ENCODE data around the gene FHOD1.
A peak's percentile ranks its signal among the peaks of the same experiment; 100 is the strongest.

FHOD1 gene

GRCh38 chr16:67226295-67226803 lies 20.9 kb downstream of the FHOD1 start:
- TF ChIP-seq SP7 (tag by site-specific recombination; IDR thresholded peaks at IDR 0.05) (no peak), MEIS1 (CRISPR knock-in tag; IDR thresholded peaks at IDR 0.05; ENCODE audit: borderline replicate concordance) (no peak), ZNF654 (tag by site-specific recombination; IDR thresholded peaks at IDR 0.05; ENCODE audit: low read depth) (no peak), ZNF341 (tag by site-specific recombination; IDR thresholded peaks at IDR 0.05; ENCODE audit: low read depth) (no peak), ZNF571 (tag by site-specific recombination; IDR thresholded peaks at IDR 0.05) (no peak), ZNF335 (tag by site-specific recombination; conservative IDR thresholded peaks at IDR 0.05) (no peak), ZBTB48 (tag by site-specific recombination; IDR thresholded peaks at IDR 0.05) (peak; percentile 66; the same call in 1 of the 2 replicates), ZBTB20 (tag by site-specific recombination; IDR thresholded peaks at IDR 0.05) (0 out of 2 replicates have a peak, but pooled peaks have one; percentile 28), EGR2 (tag by site-specific recombination; IDR thresholded peaks at IDR 0.05; ENCODE audit: low read depth) (no peak), INSM2 (tag by site-specific recombination; IDR thresholded peaks at IDR 0.05) (no peak), ZNF530 (tag by site-specific recombination; IDR thresholded peaks at IDR 0.05; ENCODE audit: low read depth) (no peak), ZNF843 (tag by site-specific recombination; IDR thresholded peaks at IDR 0.05) (no peak; the same call in 1 of the 2 replicates), ZNF658 (tag by site-specific recombination; IDR thresholded peaks at IDR 0.05) (no peak), ZNF600 (tag by site-specific recombination; IDR thresholded peaks at IDR 0.05) (0 out of 2 replicates have a peak, but pooled peaks have one; percentile 28), PRDM4 (tag by site-specific recombination; IDR thresholded peaks at IDR 0.05) (peak; percentile 3; the same call in 1 of the 2 replicates), SCRT2 (tag by site-specific recombination; IDR thresholded peaks at IDR 0.05) (no peak), ZNF777 (tag by site-specific recombination; IDR thresholded peaks at IDR 0.05; ENCODE audit: borderline replicate concordance) (no peak)
- TF ChIP-seq, protein P1, sequence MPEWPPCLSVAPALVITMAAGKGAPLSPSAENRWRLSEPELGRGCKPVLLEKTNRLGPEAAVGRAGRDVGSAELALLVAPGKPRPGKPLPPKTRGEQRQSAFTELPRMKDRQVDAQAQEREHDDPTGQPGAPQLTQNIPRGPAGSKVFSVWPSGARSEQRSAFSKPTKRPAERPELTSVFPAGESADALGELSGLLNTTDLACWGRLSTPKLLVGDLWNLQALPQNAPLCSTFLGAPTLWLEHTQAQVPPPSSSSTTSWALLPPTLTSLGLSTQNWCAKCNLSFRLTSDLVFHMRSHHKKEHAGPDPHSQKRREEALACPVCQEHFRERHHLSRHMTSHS (tag by site-specific recombination; IDR thresholded peaks at IDR 0.05) = no peak
- TF ChIP-seq, protein P2, sequence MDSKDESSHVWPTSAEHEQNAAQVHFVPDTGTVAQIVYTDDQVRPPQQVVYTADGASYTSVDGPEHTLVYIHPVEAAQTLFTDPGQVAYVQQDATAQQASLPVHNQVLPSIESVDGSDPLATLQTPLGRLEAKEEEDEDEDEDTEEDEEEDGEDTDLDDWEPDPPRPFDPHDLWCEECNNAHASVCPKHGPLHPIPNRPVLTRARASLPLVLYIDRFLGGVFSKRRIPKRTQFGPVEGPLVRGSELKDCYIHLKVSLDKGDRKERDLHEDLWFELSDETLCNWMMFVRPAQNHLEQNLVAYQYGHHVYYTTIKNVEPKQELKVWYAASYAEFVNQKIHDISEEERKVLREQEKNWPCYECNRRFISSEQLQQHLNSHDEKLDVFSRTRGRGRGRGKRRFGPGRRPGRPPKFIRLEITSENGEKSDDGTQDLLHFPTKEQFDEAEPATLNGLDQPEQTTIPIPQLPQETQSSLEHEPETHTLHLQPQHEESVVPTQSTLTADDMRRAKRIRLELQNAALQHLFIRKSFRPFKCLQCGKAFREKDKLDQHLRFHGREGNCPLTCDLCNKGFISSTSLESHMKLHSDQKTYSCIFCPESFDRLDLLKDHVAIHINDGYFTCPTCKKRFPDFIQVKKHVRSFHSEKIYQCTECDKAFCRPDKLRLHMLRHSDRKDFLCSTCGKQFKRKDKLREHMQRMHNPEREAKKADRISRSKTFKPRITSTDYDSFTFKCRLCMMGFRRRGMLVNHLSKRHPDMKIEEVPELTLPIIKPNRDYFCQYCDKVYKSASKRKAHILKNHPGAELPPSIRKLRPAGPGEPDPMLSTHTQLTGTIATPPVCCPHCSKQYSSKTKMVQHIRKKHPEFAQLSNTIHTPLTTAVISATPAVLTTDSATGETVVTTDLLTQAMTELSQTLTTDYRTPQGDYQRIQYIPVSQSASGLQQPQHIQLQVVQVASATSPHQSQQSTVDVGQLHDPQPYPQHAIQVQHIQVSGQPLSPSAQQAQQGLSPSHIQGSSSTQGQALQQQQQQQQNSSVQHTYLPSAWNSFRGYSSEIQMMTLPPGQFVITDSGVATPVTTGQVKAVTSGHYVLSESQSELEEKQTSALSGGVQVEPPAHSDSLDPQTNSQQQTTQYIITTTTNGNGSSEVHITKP (tag by site-specific recombination; IDR thresholded peaks at IDR 0.05) = peak; percentile 67; the same call in 1 of the 2 replicates
- Histone ChIP-seq H3K27ac (ENCODE audit: extremely low read depth, low read depth, low read length) (no peak overlapping the region; the same call in 1 of the 2 replicates), H3K4me3 (ENCODE audit: low read depth, low read length) (peak overlapping the region; percentile 93), H3K9me3 (ENCODE audit: control insufficient read depth, insufficient read depth, low read depth, low read length) (no peaks in the 10 kb centered on the region), H3K36me3 (ENCODE audit: control insufficient read depth in 2 of 2, insufficient read depth in 1 of 2, low read length in 2 of 2) (peaks cover 0 to 39% of the 10 kb centered on the region in 2 experiments; a peak in 1 of 3 replicates), H3K4me1 (ENCODE audit: control insufficient read depth, insufficient read depth, low read length) (no peaks in the 10 kb centered on the region)
- CTCF ChIA-PET = interaction anchor here (0.7 to 1.9 kb wide), 9 partner anchors 13 to 239 kb away, joined by 3 to 7 read pairs (median 4); partner anchors contain the start of genes ELMO3 and ZDHHC1
- POLR2A ChIA-PET = interaction anchor here (0.5 to 10.0 kb wide), 14 partner anchors 8 to 144 kb away, joined by 3 to 109 read pairs (median 5); partner anchors contain the start of genes FHOD1, KCTD19, LRRC36 and SLC9A5

Measured in HEK293 (cell line).